Tibial nerve (tissue), 4 donors: ENCODE data around the gene KANSL3. TPM values are rescaled to one million over a fixed set of nuclear protein-coding genes. Genes with fewer than 3 reads are reported as not detected.
A peak's percentile ranks its signal among the peaks of the same experiment; 100 is the strongest.

Source experiments
- DNase-seq, 2 donors: peaks; one replicate each; pipeline ENCODE4 v3.0.0-alpha.2; 2019; ENCODE audit warnings: low spot score in 2 of 2
- H3K27ac ChIP-seq, 4 donors: fragments of 200-600 bp; sonication (generic) in 3 of 4; one replicate each; pipeline ENCODE4 v1.5.1; 2017 to 2019; ENCODE audit warnings: mild to moderate bottlenecking in 1 of 4
- H3K27me3 ChIP-seq, 2 donors: fragments of 200-600 bp; sonication (generic) in 1 of 2; one replicate each; pipeline versions ENCODE4 v1.5.1 to v1.6.0; 2017 to 2019
- H3K36me3 ChIP-seq, 3 donors: fragments of 200-600 bp; sonication (generic); one replicate each; pipeline ENCODE4 v1.5.1; 2018 to 2019
- H3K4me1 ChIP-seq, 4 donors: fragments of 200-600 bp; sonication (generic) in 3 of 4; one replicate each; pipeline ENCODE4 v1.5.1; 2017 to 2019
- H3K4me3 ChIP-seq, 4 donors: fragments of 200-600 bp; sonication (generic) in 3 of 4; one replicate each; pipeline ENCODE4 v1.5.1; 2017 to 2019; ENCODE audit warnings: mild to moderate bottlenecking in 1 of 4, moderate library complexity in 1 of 4
- H3K9me3 ChIP-seq, 4 donors: fragments of 200-600 bp; sonication (generic) in 3 of 4; one replicate each; pipeline ENCODE4 v1.5.1; 2017 to 2019
- EP300 ChIP-seq, 2 donors: sonication (generic); formaldehyde crosslinking; IDR thresholded peaks; one replicate each; pipeline ENCODE4 v1.6.1; 2017; ENCODE audit warnings: antibody characterized with exemption in 2 of 2, mild to moderate bottlenecking in 1 of 2
- POLR2A ChIP-seq, 2 donors: fragments of 450-650 bp; IDR thresholded peaks; one replicate each; pipeline ENCODE4 v1.6.1; 2017; ENCODE audit warnings: antibody characterized with exemption in 2 of 2, mild to moderate bottlenecking in 2 of 2, moderate library complexity in 2 of 2
- WGBS, 2 donors: methylation state at CpG; one replicate each; pipeline ENCODE4 v1.1.5; 2018; 5-methylcytosine and 5-hydroxymethylcytosine counted together
- total RNA-seq, 4 donors: library from RNA; depleted of rRNA; stranded (reverse); fragments of >200 nt; gene quantifications; one replicate each; pipeline ENCODE4 v1.1.0, GENCODE V29; 2016
- TF ChIP-seq, protein P1 (sequence below), 5 experiments: fragments of 200-600 bp in 3 of 5; fragments of 450-650 bp in 2 of 5; sonication (generic) in 3 of 5; IDR thresholded peaks; one replicate each; pipeline ENCODE4 v1.5.1; 2016 to 2019; ENCODE audit warnings: antibody characterized with exemption in 5 of 5, mild to moderate bottlenecking in 3 of 5, moderate library complexity in 2 of 5

KANSL3 gene
- total RNA-seq, 4 donors from 2014 or later = 55.7 to 87.0 (median 59.2) TPM

DNA sequence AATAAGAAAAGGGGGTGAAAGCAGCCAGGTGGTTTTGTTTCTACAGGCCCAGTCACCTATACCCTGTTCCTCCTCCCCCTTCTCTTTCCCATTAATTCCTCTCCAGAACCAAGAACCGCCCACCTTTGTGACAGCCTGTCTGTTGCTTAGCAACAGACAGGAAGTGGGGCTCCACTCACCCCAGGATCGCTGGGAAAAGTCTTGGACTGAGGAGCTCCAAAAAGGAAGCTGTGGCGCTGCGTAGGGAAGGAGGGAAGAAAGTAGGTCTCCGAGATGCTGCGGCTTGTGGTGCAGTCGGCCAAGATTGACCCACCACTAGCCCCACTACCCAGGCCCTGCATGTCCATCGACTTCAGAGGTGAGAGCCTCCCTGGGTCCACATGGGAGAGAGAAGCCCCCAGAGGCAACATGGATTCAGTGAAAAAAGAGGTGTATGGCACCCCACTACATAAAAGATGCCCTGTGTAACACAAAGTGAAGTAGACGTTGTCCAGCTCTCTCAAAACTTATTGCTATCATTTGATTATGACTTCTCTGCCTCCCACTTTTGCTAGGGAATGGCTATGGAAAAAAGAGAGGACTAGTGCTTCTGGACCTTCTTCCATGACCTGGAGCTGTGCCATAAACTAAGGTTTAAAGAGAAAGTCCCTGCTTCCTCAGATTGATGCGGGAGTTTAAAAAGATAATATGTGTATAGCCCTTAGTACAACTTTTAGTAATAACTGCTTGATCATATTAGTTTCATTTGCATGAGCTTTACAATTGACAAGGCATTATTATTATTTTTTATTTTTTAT is 4.7 kb upstream of the KANSL3 start, which contains the start of gene FER1L5:
Gene FER1L5, plus strand, starts transcription at position 201 of the 797 bp plus-strand sequence. Its CDS starts 73 bp downstream, at position 274.
- no peak for DNase-seq
- Histone ChIP-seq H3K4me1 (peaks cover 0 to 11% (median 0%) of the 10 kb centered on the region in 4 donors), H3K36me3 (no peaks in the 10 kb centered on the region), H3K27ac (peak within 1 kb of the TSS in 2 of 4 donors; percentile 2 to 58), H3K4me3 (peak within 1 kb of the TSS in 1 of 4 donors; percentile 35), H3K9me3 (no peaks in the 10 kb centered on the region), H3K27me3 (no peaks in the 10 kb centered on the region)
- no peak for TF ChIP-seq EP300 (IDR thresholded peaks at IDR 0.05)
- TF ChIP-seq, protein P1, sequence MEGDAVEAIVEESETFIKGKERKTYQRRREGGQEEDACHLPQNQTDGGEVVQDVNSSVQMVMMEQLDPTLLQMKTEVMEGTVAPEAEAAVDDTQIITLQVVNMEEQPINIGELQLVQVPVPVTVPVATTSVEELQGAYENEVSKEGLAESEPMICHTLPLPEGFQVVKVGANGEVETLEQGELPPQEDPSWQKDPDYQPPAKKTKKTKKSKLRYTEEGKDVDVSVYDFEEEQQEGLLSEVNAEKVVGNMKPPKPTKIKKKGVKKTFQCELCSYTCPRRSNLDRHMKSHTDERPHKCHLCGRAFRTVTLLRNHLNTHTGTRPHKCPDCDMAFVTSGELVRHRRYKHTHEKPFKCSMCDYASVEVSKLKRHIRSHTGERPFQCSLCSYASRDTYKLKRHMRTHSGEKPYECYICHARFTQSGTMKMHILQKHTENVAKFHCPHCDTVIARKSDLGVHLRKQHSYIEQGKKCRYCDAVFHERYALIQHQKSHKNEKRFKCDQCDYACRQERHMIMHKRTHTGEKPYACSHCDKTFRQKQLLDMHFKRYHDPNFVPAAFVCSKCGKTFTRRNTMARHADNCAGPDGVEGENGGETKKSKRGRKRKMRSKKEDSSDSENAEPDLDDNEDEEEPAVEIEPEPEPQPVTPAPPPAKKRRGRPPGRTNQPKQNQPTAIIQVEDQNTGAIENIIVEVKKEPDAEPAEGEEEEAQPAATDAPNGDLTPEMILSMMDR (IDR thresholded peaks at IDR 0.05) = no peak
- TF ChIP-seq POLR2A (IDR thresholded peaks at IDR 0.05) = no peak
- WGBS, 2 donors = 23 to 27% methylated on average over 10 of the region's 10 CpGs

DNA sequence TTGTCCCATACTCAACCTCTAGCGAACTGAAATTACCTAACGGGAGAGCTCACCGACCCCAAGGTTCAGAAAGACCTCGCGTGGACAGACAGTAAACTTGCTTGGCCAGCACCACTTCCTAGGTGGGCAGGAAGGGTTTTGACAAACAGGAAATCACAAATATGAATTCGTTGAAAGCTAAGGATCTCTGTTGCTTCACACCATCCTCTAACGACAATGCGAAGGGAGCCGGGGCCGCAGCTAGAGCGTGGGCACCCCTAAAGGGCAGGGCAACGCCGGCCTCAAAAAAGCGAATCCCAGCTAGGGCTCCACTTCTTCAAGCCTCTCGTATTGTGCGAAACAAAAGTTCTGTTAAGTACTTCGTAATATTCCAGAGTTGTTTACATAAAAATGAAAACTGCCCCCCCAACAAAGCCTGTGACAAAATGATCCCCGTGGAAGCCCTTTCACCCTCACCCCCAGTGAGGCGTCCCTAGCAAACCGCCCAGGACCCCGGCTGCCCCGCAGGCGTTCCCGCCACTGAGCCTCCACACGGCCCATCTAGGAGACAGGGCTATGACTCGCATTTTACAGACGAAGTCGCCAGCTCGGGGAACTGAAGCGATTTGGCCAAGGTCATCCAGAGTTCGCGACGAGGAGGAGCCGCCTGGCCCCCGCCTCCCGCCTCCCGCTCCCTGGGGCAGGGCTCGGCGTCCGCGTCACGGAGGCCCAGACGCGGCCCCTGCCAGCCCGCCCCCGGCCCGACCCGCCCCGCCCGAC is 548 bp downstream of the KANSL3 start:
- H3K27me3 ChIP-seq = no peaks in the 10 kb centered on the region

DNA sequence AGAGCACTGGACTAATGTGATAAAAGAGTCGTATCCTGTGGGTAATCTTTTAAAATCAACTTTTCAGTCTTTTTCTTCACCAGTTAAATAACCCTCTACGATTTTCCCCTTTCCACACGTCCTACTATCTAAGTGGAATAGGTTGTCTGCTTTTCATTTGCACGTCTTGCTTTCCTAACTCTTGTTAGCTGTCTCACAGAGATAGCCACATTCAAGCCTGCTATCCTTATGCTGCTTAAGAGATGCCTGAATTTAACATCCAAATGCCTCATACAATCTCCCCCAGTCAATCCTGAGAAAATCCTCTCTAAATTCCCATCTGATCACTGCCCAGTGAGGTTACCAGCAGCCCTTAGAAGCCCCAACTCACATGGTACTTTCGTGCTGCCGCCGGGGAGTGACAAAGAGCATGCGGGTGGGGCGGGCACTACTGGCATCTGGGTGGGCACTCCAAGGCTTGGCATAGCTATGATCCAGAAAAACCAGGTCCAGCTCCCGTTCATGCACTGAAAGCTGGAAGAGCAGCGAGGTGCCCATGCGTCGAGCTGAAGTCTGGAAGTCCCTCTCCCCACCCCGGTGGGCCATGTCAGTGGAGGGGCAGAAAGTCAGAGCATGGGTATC is 1.5 kb downstream of the KANSL3 start:
- WGBS, 2 donors = 30 to 31% methylated on average over 14 of the region's 14 CpGs
- peaks cover 0 to 61% (median 20%) of the 10 kb centered on the region in 4 donors for H3K4me1 ChIP-seq
- H3K27ac ChIP-seq = peak overlapping the region in 3 of 4 donors; percentile 93 to 96 (median 95)
- no peaks in the 10 kb centered on the region for H3K27me3 ChIP-seq
- DNase-seq = no peak
- H3K4me3 ChIP-seq = peak overlapping the region; percentile 66 to 93 (median 78)
- TF ChIP-seq EP300 (IDR thresholded peaks at IDR 0.05) (no peak), POLR2A (IDR thresholded peaks at IDR 0.05) (no peak)
- TF ChIP-seq, protein P1 (IDR thresholded peaks at IDR 0.05) = no peak
- peaks cover 0 to 36% (median 0%) of the 10 kb centered on the region in 3 donors for H3K36me3 ChIP-seq
- H3K9me3 ChIP-seq = no peaks in the 10 kb centered on the region

More for the DNA sequence above, 548 bp downstream of the KANSL3 start:
- Histone ChIP-seq H3K27ac (peak overlapping the region; percentile 93 to 96 (median 95)), H3K36me3 (peaks cover 0 to 27% (median 0%) of the 10 kb centered on the region in 3 donors), H3K9me3 (no peaks in the 10 kb centered on the region), H3K4me3 (peak overlapping the region; percentile 66 to 93 (median 78)), H3K4me1 (peaks cover 0 to 55% (median 20%) of the 10 kb centered on the region in 4 donors)
- TF ChIP-seq POLR2A (IDR thresholded peaks at IDR 0.05) = no peak
- TF ChIP-seq EP300 (IDR thresholded peaks at IDR 0.05) = no peak
- TF ChIP-seq, protein P1 (IDR thresholded peaks at IDR 0.05) = no peak
- peak; percentile 53 to 56 for DNase-seq
- 0% methylated on average over 30 to 37 of the region's 50 CpGs for WGBS, 2 donors

DNA sequence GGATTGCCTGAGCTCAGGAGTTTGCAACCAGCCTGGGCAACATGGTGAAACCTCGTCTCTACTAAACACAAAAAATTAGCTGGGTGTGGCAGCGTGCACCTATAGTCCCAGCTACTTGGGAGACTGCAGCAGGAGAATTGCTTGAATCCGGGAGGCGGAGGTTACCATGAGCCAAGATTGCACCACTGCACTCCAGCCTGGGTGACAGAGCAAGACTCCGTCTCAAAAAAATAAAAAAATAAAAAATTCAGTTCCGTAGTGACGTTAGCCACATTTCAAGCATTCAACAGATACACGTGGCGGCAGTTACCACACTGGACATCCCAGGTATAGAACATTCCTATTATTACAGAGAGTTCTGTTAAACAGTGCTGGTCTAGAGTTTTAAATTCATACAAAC is 4.5 kb downstream of the KANSL3 start:
- H3K4me1 ChIP-seq = peaks cover 0 to 72% (median 20%) of the 10 kb centered on the region in 4 donors
- WGBS, 2 donors = 88 to 91% methylated on average over 9 of the region's 9 CpGs
- H3K27ac ChIP-seq = no peak overlapping the region

More for the DNA sequence above, 4.5 kb downstream of the KANSL3 start:
- Histone ChIP-seq H3K36me3 (peaks cover 5 to 65% (median 5%) of the 10 kb centered on the region in 3 donors), H3K4me3 (no peak overlapping the region), H3K9me3 (no peaks in the 10 kb centered on the region), H3K27me3 (no peaks in the 10 kb centered on the region)
- TF ChIP-seq EP300 (IDR thresholded peaks at IDR 0.05) (no peak), POLR2A (IDR thresholded peaks at IDR 0.05) (no peak)
- TF ChIP-seq, protein P1 (IDR thresholded peaks at IDR 0.05) = no peak
- no peak for DNase-seq
